ENCODE results near the gene TOX4. TPM values are rescaled to one million over a fixed set of nuclear protein-coding genes. Genes with fewer than 3 reads are reported as not detected.

The TOX4 gene
- total and polyA plus RNA-seq, 2 donors (not counting 1 experiment from before 2014, with no cell fraction given), result 33.6 to 74.1 TPM

GRCh38 chr14:21428930-21429329 lies 48.1 kb upstream of the TOX4 start:
- DNase-seq, result no peak
- H3K4me2 ChIP-seq (replicated peaks; ENCODE audit: low read depth, low read length, poor library complexity, severe bottlenecking), result no peak overlapping the region
- no peak overlapping the region for H3K4me3 ChIP-seq (ENCODE audit: control extremely low read depth in 1 of 5, extremely low read depth in 1 of 5, insufficient read depth in 1 of 5, low read depth in 2 of 5, low read length in 4 of 5)
- H3K27ac Mint-ChIP-seq, result no peak overlapping the region
- CTCF ChIA-PET, result interaction anchor here (0.9 kb wide), 1 partner anchor 30 kb away, joined by 3 read pairs; no protein-coding TSS in a partner anchor
- intact Hi-C loops (cut with micrococcal nuclease), result no loop called here
- WGBS (ENCODE audit: insufficient coverage), result 100% methylated on average over 1 of the region's 4 CpGs
- no peaks in the 10 kb centered on the region for H3K27me3 ChIP-seq (replicated peaks in 1 of 4; ENCODE audit: control extremely low read depth in 1 of 4, control insufficient read depth in 3 of 4, insufficient read depth in 4 of 4, low read length in 3 of 4)
- ATAC-seq (ENCODE audit: low read depth), result no peak
- peaks cover 54% of the 10 kb centered on the region for H4K20me1 ChIP-seq (ENCODE audit: control insufficient read depth, insufficient read depth, low read length, poor library complexity, severe bottlenecking)
- peaks cover 7% of the 10 kb centered on the region for H3K4me1 Mint-ChIP-seq
- no peak overlapping the region for H3K27ac ChIP-seq (ENCODE audit: low read length in 2 of 2)
- peaks cover 79% of the 10 kb centered on the region for H3K79me2 ChIP-seq (ENCODE audit: control insufficient read depth, insufficient read depth, low read length)
- no peak overlapping the region for H2AFZ ChIP-seq (ENCODE audit: insufficient read depth, low read depth, low read length, poor library complexity, severe bottlenecking)
- POLR2A ChIA-PET, result no interaction called here
- H3K9ac ChIP-seq (ENCODE audit: low read length), result no peak overlapping the region
- no peaks in the 10 kb centered on the region for H3K4me1 ChIP-seq (ENCODE audit: control insufficient read depth in 2 of 2, insufficient read depth in 2 of 2, low read length in 2 of 2)
- no peak for TF ChIP-seq EZH2 (IDR thresholded peaks at IDR 0.05; ENCODE audit: borderline replicate concordance, insufficient read depth, low read depth, low read length, poor library complexity, severe bottlenecking)
- TF ChIP-seq CTCF (IDR thresholded peaks at IDR 0.05), result no peak
- H3K27me3 Mint-ChIP-seq, result no peaks in the 10 kb centered on the region
- peaks cover 27 to 71% of the 10 kb centered on the region in 2 experiments for H3K36me3 ChIP-seq (replicated peaks in 1 of 2; ENCODE audit: control extremely low read depth in 1 of 2, control insufficient read depth in 1 of 2, extremely low read depth in 1 of 2, insufficient read depth in 2 of 2, low read length in 1 of 2)
- H3K4me3 Mint-ChIP-seq, result no peak overlapping the region
- no peaks in the 10 kb centered on the region for H3K9me3 ChIP-seq (ENCODE audit: control extremely low read depth in 1 of 3, control insufficient read depth in 2 of 3, insufficient read depth in 1 of 3, low read length in 2 of 3)
- H3K9me3 Mint-ChIP-seq (ENCODE audit: insufficient read depth), result no peaks in the 10 kb centered on the region

DNA sequence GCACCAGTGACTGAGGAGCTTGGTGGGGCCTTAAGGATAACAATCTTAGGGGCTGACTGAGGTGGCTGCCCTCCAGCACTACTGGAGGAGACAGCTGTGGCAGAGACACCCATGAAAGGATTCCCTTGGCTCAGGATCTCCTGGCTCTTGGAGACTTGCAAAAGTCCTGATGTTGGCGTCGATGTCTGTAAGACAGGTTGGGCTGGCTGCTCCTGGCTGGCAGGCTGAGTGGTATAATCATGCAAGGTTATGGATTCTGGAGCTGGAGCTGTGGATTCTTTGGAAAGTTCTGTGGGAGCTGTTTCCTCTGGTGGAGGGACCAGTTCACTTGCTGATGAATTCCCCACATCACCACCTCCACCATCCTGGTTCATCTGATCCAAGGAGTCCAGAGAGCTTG lies 45.9 kb upstream of the TOX4 start:
- H3K27ac Mint-ChIP-seq, result no peak overlapping the region
- no peak for DNase-seq
- CTCF ChIA-PET, result interaction anchor here (0.7 kb wide), 1 partner anchor 125 kb away, joined by 3 read pairs; no protein-coding TSS in a partner anchor
- no peaks in the 10 kb centered on the region for H3K9me3 Mint-ChIP-seq (ENCODE audit: insufficient read depth)
- no peak overlapping the region for H3K4me3 Mint-ChIP-seq
- H3K9ac ChIP-seq (ENCODE audit: low read length), result no peak overlapping the region
- POLR2A ChIA-PET, result no interaction called here
- no peak overlapping the region for H2AFZ ChIP-seq (ENCODE audit: insufficient read depth, low read depth, low read length, poor library complexity, severe bottlenecking)
- WGBS (ENCODE audit: insufficient coverage), result 100% methylated on average over 2 of the region's 2 CpGs
- TF ChIP-seq CTCF (IDR thresholded peaks at IDR 0.05) (no peak), EZH2 (IDR thresholded peaks at IDR 0.05; ENCODE audit: borderline replicate concordance, insufficient read depth, low read depth, low read length, poor library complexity, severe bottlenecking) (no peak)
- no peak overlapping the region for H3K4me3 ChIP-seq (ENCODE audit: control extremely low read depth in 1 of 5, extremely low read depth in 1 of 5, insufficient read depth in 1 of 5, low read depth in 2 of 5, low read length in 4 of 5)
- no peaks in the 10 kb centered on the region for H3K27me3 Mint-ChIP-seq
- H3K27ac ChIP-seq (ENCODE audit: low read length in 2 of 2), result no peak overlapping the region
- intact Hi-C loops (cut with micrococcal nuclease), result no loop called here
- no peak for ATAC-seq (ENCODE audit: low read depth)
- peaks cover 0 to 14% of the 10 kb centered on the region in 2 donors for H3K4me1 ChIP-seq (ENCODE audit: control insufficient read depth in 2 of 2, insufficient read depth in 2 of 2, low read length in 2 of 2)
- H4K20me1 ChIP-seq (ENCODE audit: control insufficient read depth, insufficient read depth, low read length, poor library complexity, severe bottlenecking), result peaks cover 52% of the 10 kb centered on the region
- peaks cover 26 to 52% of the 10 kb centered on the region in 2 experiments for H3K36me3 ChIP-seq (replicated peaks in 1 of 2; ENCODE audit: control extremely low read depth in 1 of 2, control insufficient read depth in 1 of 2, extremely low read depth in 1 of 2, insufficient read depth in 2 of 2, low read length in 1 of 2)
- H3K79me2 ChIP-seq (ENCODE audit: control insufficient read depth, insufficient read depth, low read length), result peaks cover 91% of the 10 kb centered on the region
- no peaks in the 10 kb centered on the region for H3K27me3 ChIP-seq (replicated peaks in 1 of 4; ENCODE audit: control extremely low read depth in 1 of 4, control insufficient read depth in 3 of 4, insufficient read depth in 4 of 4, low read length in 3 of 4)
- H3K9me3 ChIP-seq (ENCODE audit: control extremely low read depth in 1 of 3, control insufficient read depth in 2 of 3, insufficient read depth in 1 of 3, low read length in 2 of 3), result no peaks in the 10 kb centered on the region
- H3K4me2 ChIP-seq (replicated peaks; ENCODE audit: low read depth, low read length, poor library complexity, severe bottlenecking), result no peak overlapping the region
- H3K4me1 Mint-ChIP-seq, result peaks cover 25% of the 10 kb centered on the region
